Keratinocyte (primary cell): Measurements from ENCODE around the gene OFD1.

Source experiments
- EZH2 ChIP-seq: IDR thresholded peaks from one replicate; pipeline ENCODE4 v1.6.1; 2012; ENCODE audit warnings: inconsistent platforms, mild to moderate bottlenecking, low read length, moderate library complexity
- TF ChIP-seq, protein P1 (sequence below), 3 experiments: IDR thresholded peaks in 1 of 3; conservative IDR thresholded peaks in 1 of 3; optimal IDR thresholded peaks in 1 of 3; 2 replicates in 2 of 3; 3 replicates in 1 of 3; pipeline versions ENCODE3 to v1.5.1; 2011; ENCODE audit warnings: low read length in 3 of 3, mild to moderate bottlenecking in 3 of 3, moderate library complexity in 2 of 3, control low read depth in 1 of 3, inconsistent platforms in 1 of 3; ENCODE audit not compliant: insufficient read depth in 2 of 3; ENCODE audit errors: extremely low read depth in 1 of 3

DNA sequence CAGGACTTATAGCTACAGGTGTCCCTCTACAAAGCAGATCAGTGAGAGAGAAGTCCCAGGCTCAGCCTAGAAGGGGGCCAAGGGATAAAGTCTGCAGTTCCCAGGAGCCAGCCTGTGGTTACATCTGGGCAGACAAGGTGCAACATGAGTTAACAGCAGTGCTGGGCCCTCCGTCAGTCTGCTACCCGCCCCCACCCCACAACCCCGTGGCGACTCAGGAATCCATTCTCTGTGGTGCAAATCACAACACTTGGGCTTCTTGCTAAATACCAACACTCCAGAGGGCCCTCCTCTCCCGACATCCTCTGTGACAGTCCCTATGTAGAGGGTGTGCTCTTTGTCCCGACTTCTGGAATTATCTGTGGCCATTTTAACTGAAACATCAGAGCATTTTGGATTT is 68.6 kb downstream of the OFD1 start:
- no peak for TF ChIP-seq EZH2
- TF ChIP-seq, protein P1, sequence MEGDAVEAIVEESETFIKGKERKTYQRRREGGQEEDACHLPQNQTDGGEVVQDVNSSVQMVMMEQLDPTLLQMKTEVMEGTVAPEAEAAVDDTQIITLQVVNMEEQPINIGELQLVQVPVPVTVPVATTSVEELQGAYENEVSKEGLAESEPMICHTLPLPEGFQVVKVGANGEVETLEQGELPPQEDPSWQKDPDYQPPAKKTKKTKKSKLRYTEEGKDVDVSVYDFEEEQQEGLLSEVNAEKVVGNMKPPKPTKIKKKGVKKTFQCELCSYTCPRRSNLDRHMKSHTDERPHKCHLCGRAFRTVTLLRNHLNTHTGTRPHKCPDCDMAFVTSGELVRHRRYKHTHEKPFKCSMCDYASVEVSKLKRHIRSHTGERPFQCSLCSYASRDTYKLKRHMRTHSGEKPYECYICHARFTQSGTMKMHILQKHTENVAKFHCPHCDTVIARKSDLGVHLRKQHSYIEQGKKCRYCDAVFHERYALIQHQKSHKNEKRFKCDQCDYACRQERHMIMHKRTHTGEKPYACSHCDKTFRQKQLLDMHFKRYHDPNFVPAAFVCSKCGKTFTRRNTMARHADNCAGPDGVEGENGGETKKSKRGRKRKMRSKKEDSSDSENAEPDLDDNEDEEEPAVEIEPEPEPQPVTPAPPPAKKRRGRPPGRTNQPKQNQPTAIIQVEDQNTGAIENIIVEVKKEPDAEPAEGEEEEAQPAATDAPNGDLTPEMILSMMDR (optimal IDR thresholded peaks at IDR 0.05 in 1 of 3, IDR thresholded peaks at IDR 0.05 in 1 of 3, conservative IDR thresholded peaks at IDR 0.05 in 1 of 3; ENCODE audit: extremely low read depth in 1 of 3, insufficient read depth in 2 of 3, low read length in 3 of 3) = no peak
